Cardiac muscle cell (in vitro differentiated cells and primary cell): ENCODE results near the gene ACBD4. TPM values are rescaled to one million over a fixed set of nuclear protein-coding genes. Genes with fewer than 3 reads are reported as not detected.

ENCODE experiments used
- DNase-seq, 2 donors: peaks; one replicate each; pipeline versions ENCODE4 v3.0.0 to v3.0.0-alpha.2; 2010 to 2017; ENCODE audit warnings: low read depth in 1 of 2, low spot score in 1 of 2
- H3K27ac ChIP-seq: fragments of 200-600 bp; sonication (generic); 2 replicates; pipeline ENCODE4 v1.5.1; 2016
- H3K27me3 ChIP-seq: fragments of 200-600 bp; sonication (generic); 2 replicates; pipeline ENCODE4 v1.6.0; 2016; ENCODE audit warnings: control low read depth
- H3K36me3 ChIP-seq: fragments of 200-600 bp; sonication (generic); 2 replicates; pipeline ENCODE4 v1.5.1; 2016; ENCODE audit warnings: control low read depth
- H3K4me1 ChIP-seq: fragments of 200-600 bp; sonication (generic); 2 replicates; pipeline ENCODE4 v1.8.1; 2017; ENCODE audit warnings: low read depth, mild to moderate bottlenecking, mixed run types
- H3K4me3 ChIP-seq: fragments of 200-600 bp; sonication (generic); 2 replicates; pipeline ENCODE4 v1.5.1; 2016; ENCODE audit warnings: mild to moderate bottlenecking
- H3K9me3 ChIP-seq: fragments of 200-600 bp; sonication (generic); 2 replicates; pipeline ENCODE4 v1.5.1; 2017; ENCODE audit warnings: low read depth, mild to moderate bottlenecking, control low read depth
- polyA plus RNA-seq: library from polyadenylated mRNA; unstranded; fragments of >200 nt; fragmentation: Nextera tagmentation; extraction: Ambion mirVana; gene quantifications from 2 replicates; pipeline ENCODE4 v1.2.1, GENCODE V29; 2016
- total RNA-seq: library from RNA; depleted of rRNA; stranded (reverse); fragments of >200 nt; gene quantifications from 2 replicates; pipeline ENCODE4 v1.2.3, GENCODE V29; 2016
- TF ChIP-seq, protein P1 (sequence below): IDR thresholded peaks from 2 replicates; pipeline ENCODE4 v1.5.1; 2012; ENCODE audit warnings: low read depth, mild to moderate bottlenecking, low read length

The ACBD4 gene
- total and polyA plus RNA-seq, 2 experiments from 2014 or later, result 20.5 to 29.3 TPM

DNA sequence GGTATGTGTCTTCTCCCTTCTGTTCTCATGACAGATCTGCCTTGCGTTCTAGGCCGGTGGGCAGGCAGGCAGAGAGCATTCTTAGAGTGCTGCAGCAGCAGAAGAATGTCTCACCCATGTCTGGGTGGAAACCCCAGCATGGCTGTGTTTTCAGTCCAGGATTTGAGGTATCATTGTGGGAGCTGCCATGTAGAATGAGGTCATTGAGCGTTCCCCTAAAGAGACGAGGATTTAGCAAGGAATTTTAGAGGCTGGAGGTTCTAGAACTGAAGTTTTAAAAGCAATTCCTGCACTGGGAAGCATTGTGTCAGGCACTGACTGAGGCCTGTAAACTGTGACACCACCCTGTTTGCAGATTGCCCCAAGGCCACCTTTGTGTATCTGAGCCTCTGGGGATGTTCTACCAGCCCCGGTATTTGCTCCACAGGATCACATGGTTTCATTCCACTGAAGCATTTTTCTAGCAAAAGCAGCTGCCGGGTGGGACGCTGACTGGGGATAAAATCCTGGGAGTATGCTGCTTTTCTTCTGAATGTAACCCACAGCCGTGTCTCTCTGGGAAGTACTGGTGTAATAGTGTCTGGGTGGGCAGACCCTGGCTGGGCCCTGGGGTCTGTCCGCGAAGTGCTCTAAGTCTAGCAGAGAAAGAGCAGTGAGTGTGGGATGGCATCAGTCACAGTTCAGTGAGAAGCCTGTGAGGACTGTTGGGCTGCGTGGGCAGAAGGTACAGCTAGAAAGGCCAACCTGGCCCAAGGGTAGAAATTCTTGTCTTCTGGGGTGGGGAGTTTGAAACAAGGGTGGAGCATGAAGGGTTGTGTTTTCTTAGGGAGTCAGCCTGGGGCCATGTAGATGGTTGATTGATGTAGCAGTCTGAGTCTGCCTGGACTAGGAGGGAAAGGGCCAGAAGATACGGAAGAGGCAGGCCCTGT, 33.3 kb upstream of the ACBD4 start:
- H3K27ac ChIP-seq, result no peak overlapping the region
- H3K27me3 ChIP-seq, result no peaks in the 10 kb centered on the region
- TF ChIP-seq, protein P1, sequence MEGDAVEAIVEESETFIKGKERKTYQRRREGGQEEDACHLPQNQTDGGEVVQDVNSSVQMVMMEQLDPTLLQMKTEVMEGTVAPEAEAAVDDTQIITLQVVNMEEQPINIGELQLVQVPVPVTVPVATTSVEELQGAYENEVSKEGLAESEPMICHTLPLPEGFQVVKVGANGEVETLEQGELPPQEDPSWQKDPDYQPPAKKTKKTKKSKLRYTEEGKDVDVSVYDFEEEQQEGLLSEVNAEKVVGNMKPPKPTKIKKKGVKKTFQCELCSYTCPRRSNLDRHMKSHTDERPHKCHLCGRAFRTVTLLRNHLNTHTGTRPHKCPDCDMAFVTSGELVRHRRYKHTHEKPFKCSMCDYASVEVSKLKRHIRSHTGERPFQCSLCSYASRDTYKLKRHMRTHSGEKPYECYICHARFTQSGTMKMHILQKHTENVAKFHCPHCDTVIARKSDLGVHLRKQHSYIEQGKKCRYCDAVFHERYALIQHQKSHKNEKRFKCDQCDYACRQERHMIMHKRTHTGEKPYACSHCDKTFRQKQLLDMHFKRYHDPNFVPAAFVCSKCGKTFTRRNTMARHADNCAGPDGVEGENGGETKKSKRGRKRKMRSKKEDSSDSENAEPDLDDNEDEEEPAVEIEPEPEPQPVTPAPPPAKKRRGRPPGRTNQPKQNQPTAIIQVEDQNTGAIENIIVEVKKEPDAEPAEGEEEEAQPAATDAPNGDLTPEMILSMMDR, result no peak
- no peak for DNase-seq
- H3K4me1 ChIP-seq, result no peaks in the 10 kb centered on the region
- H3K9me3 ChIP-seq, result no peaks in the 10 kb centered on the region
- peaks cover 70% of the 10 kb centered on the region for H3K36me3 ChIP-seq
- no peak overlapping the region for H3K4me3 ChIP-seq

DNA sequence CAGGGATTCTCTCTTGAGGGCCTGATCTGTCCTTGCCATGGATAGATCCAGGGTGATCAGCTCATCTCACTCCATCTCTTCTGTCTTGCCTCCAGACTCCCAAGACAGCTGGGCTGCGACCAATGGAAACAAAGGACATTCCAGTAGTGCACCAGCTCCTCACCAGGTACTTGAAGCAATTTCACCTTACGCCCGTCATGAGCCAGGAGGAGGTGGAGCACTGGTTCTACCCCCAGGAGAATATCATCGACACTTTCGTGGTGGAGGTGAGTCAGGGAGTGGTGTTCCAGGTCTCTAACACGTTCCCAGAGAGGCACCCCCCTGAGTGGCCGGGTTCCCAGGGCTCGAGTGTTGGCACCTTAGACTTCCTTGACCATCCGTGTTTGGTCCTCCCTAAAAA, 32.6 kb upstream of the ACBD4 start:
- Histone ChIP-seq H3K4me3 (no peak overlapping the region), H3K27ac (no peak overlapping the region), H3K9me3 (no peaks in the 10 kb centered on the region), H3K4me1 (no peaks in the 10 kb centered on the region), H3K36me3 (peaks cover 63% of the 10 kb centered on the region), H3K27me3 (no peaks in the 10 kb centered on the region)
- TF ChIP-seq, protein P1, result no peak
- no peak for DNase-seq

DNA sequence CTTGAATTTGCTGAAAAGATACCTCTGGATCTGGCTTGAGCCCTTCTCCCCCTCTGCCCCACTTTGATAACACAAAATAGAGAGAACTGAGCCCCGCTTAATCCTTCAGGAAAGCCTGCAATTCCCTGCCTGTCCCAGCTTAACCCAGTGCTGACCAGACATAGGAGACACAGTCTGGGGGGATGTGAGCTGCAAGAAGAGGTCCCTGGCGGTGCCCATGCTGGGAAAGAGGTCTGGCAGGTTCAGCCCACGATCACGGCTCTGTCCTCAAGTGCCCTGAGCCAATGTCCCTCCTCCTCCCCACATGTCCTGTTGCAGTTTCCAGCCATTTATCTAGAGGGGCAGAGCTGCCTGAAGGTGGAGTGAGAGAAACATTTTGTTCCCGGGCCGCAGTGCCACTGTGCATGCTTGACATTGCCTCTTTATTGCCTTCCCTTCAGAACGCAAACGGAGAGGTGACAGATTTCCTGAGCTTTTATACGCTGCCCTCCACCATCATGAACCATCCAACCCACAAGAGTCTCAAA, 32.2 kb upstream of the ACBD4 start:
- H3K27me3 ChIP-seq, result no peaks in the 10 kb centered on the region
- no peaks in the 10 kb centered on the region for H3K4me1 ChIP-seq
- H3K36me3 ChIP-seq, result peaks cover 59% of the 10 kb centered on the region
- TF ChIP-seq, protein P1, result no peak
- H3K9me3 ChIP-seq, result no peaks in the 10 kb centered on the region
- no peak overlapping the region for H3K4me3 ChIP-seq
- no peak overlapping the region for H3K27ac ChIP-seq
- DNase-seq, result no peak

DNA sequence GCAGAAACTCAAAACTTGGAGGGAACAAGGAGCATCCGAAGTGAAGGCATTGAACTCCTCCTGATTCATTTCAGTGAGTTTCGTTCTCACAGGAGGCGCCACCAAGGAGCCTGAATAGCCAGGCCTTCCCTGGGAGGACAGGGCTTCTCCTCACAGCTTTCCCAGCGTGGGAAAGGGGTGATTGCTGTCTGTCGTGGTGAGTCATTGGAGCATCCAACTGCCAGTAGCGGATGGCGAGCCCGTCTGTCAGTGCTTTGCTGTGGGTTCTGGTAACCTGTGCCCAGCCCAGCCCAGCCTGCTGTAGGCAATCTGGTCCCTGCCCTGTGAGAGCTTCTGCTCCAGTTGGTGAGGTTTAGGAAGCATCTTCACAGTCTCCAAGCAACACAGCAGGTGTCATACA, 31.5 kb upstream of the ACBD4 start:
- TF ChIP-seq, protein P1, result no peak
- no peak overlapping the region for H3K4me3 ChIP-seq
- H3K4me1 ChIP-seq, result no peaks in the 10 kb centered on the region
- no peaks in the 10 kb centered on the region for H3K9me3 ChIP-seq
- H3K27me3 ChIP-seq, result no peaks in the 10 kb centered on the region
- H3K27ac ChIP-seq, result no peak overlapping the region
- peaks cover 53% of the 10 kb centered on the region for H3K36me3 ChIP-seq
- DNase-seq, result no peak

DNA sequence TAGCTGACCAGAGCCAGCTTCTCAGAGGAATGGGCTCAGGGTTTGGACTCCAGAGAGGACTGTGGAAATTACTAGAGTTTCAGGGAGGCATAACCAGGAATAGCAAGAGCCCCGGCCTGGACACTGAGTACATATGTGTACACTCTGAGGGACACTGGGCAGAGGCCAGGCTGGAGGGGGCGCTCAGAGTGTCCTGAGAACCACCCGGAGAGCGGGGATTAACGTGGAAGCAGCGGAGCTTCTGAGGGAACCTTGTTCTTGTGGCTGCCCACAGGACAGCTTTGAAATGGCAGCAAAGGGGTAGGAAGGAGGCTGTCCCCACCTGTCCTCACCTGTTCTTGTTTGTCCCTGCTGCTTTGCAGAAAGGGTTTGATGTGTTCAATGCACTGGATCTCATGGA, 31.0 kb upstream of the ACBD4 start:
- Histone ChIP-seq H3K9me3 (no peaks in the 10 kb centered on the region), H3K4me3 (no peak overlapping the region), H3K27ac (no peak overlapping the region), H3K36me3 (peaks cover 52% of the 10 kb centered on the region), H3K4me1 (no peaks in the 10 kb centered on the region), H3K27me3 (no peaks in the 10 kb centered on the region)
- no peak for DNase-seq
- TF ChIP-seq, protein P1, result no peak
